ENCODE results near the gene WNT11. TPM values are rescaled to one million over a fixed set of nuclear protein-coding genes. Genes with fewer than 3 reads are reported as not detected.

Gene WNT11
- total RNA-seq, 8 experiments from 2014 or later = 0.18 to 9.3 (median 3.0) TPM

DNA sequence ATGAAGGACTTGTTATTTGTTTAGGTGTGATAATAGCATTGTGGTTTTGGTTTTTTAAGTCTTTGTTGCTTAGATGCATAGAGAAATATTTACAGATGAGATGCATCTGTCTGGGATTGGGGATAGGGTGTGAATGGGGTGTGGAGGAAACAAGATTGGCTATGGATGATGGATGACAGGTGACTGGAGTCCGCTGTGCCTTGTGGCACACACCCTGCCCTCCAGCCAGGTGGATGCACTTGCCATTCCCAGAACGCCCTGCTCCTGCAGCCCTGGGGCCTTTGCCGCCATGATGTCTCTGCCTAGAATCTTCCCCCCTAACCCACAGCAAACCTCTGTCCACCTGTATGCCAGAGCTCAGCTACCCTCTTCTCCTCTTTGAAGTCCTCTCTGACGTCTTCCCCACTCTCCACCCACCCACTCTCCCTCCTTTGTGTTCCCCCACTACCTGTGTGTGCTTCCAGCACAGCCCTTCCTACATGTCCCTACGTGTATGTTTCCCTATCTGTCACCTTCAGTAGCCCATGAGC lies 54.7 kb downstream of the WNT11 start:
- in situ Hi-C loops (cut with MboI; ENCODE audit: low pct_unique_long_range_greater_than_20kb in 2 of 9, low sequenced_read_pairs in 9 of 9, unreplicated experiment in 9 of 9) = loop anchor here in 1 of 9 experiments (25.0 kb wide), 1 partner anchor 239 kb away; no protein-coding TSS in a partner anchor
- Histone ChIP-seq H3K4me1 (replicated peaks in 1 of 2) (peaks cover 0 to 13% of the 10 kb centered on the region in 2 donors), H3K4me3 (no peak overlapping the region), H3K27ac (no peak overlapping the region)
- 43 to 100% (median 74%) methylated on average over 1 to 5 of the region's 5 CpGs; no CpG with 5 or more reads in 4 of the 10 experiments for WGBS, 10 experiments
- peak in 4 of 8 experiments; percentile 16 to 38 (median 24) for ATAC-seq (replicated peaks in 6 of 8)

DNA sequence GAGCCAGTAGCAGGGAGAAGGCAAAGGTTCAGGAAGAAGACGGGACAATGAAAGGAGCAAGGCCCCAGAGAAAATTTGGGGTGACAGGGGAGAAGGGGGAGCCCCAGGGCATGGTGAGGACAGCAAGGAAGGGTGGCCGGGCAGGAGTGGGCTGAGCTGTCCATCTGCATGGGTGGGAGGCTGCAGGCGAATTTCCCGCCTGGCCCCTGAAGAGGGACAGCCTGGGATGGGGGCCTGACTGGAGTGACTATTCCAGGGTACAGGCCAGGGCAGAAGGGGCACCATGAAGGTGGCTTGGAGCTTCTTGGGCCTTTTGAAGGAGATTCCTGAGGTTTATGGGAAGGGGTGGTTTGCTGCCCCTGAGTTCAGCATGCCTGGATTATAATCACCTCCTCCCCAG lies 56.2 kb downstream of the WNT11 start:
- WGBS, 10 experiments = 80 to 100% (median 89%) methylated on average over 1 to 4 of the region's 4 CpGs; no CpG with 5 or more reads in 4 of the 10 experiments
- in situ Hi-C loops (cut with MboI; ENCODE audit: low pct_unique_long_range_greater_than_20kb in 2 of 9, low sequenced_read_pairs in 9 of 9, unreplicated experiment in 9 of 9) = loop anchor here in 1 of 9 experiments (25.0 kb wide), 1 partner anchor 238 kb away; no protein-coding TSS in a partner anchor
- peaks cover 0 to 13% of the 10 kb centered on the region in 2 donors for H3K4me1 ChIP-seq (replicated peaks in 1 of 2)
- no peak overlapping the region for H3K4me3 ChIP-seq
- no peak for ATAC-seq (replicated peaks in 6 of 8)
- H3K27ac ChIP-seq = no peak overlapping the region

- Histone ChIP-seq H3K4me1 (replicated peaks in 1 of 2) (peaks cover 0 to 13% of the 10 kb centered on the region in 2 donors), H3K27ac (no peak overlapping the region), H3K4me3 (no peak overlapping the region)
- in situ Hi-C loops (cut with MboI; ENCODE audit: low pct_unique_long_range_greater_than_20kb in 2 of 9, low sequenced_read_pairs in 9 of 9, unreplicated experiment in 9 of 9) = loop anchor here in 2 of 9 experiments (25.0 kb wide), 2 partner anchors 237 to 262 kb away; no protein-coding TSS in a partner anchor
- WGBS, 10 experiments = 86 to 100% (median 100%) methylated on average over 1 to 3 of the region's 6 CpGs; no CpG with 5 or more reads in 3 of the 10 experiments
- no peak for ATAC-seq (replicated peaks in 6 of 8)
Measured at GRCh38 chr11:76149713-76150112, 56.6 kb downstream of the WNT11 start.

DNA sequence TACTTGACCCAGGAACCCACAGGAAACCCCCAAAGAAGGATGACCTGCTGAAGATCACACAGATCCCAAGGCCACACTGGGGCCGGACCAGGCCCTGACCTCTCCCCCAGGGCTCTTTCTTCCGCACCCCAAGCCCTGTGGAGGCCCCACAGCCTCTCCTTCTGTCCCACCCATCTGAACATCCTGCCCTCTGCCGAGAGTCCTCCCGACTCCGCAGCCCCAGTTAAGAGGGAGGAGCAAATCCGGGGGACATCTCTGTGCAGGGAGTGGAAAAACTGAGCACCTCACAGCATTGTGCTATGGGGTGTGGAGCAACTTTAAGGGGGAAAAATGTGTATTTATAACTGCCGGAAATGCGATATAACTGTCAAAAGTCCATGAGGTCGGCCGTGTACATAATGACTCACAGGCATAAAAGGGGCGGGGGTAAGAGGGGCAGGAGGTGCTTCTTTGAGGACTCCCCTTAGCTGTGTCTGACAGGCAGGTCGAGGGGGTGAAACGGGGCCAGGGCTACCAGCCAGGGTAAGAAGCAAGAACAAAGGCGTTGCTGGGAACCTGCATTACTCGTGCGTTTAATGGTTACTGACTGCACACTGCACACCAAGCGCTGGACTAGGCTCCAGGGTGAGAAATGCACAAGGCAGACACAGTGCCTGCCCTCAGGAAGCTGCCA lies 57.2 kb downstream of the WNT11 start:
- Histone ChIP-seq H3K4me1 (replicated peaks in 1 of 2) (peaks cover 0 to 13% of the 10 kb centered on the region in 2 donors), H3K27ac (no peak overlapping the region), H3K4me3 (no peak overlapping the region)
- in situ Hi-C loops (cut with MboI; ENCODE audit: low pct_unique_long_range_greater_than_20kb in 2 of 9, low sequenced_read_pairs in 9 of 9, unreplicated experiment in 9 of 9) = loop anchor here in 1 of 9 experiments (25.0 kb wide), 1 partner anchor 262 kb away; no protein-coding TSS in a partner anchor
- WGBS, 10 experiments = 63 to 90% (median 80%) methylated on average over 1 to 12 of the region's 17 CpGs; no CpG with 5 or more reads in 3 of the 10 experiments
- peak in 3 of 8 experiments; percentile 12 to 48 (median 25) for ATAC-seq (replicated peaks in 6 of 8)

DNA sequence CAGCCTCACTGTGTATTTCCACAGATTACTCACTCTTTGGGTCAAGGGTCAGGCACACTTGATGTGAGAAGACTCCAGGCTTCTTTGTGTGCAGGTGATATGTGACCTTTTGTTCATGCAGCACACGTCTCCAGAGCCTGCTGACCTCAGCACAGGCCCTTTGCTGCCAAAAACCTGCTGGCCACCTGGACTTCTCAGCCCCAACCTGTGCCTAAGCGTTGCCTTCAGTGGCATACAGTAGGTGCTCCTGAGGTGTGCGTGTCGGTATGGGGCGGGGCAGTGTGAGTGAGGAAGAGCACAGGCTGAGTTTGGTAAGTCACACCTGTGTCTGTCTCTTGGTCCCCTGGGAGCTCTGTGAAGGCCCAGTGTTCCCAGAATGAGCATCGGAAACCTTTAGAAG lies 58.1 kb downstream of the WNT11 start:
- Histone ChIP-seq H3K4me1 (replicated peaks in 1 of 2) (peaks cover 0 to 13% of the 10 kb centered on the region in 2 donors), H3K27ac (no peak overlapping the region), H3K4me3 (no peak overlapping the region)
- WGBS, 10 experiments = 70 to 100% methylated on average over 2 to 3 of the region's 6 CpGs; no CpG with 5 or more reads in 8 of the 10 experiments
- in situ Hi-C loops (cut with MboI; ENCODE audit: low pct_unique_long_range_greater_than_20kb in 2 of 9, low sequenced_read_pairs in 9 of 9, unreplicated experiment in 9 of 9) = loop anchor here in 1 of 9 experiments (25.0 kb wide), 1 partner anchor 261 kb away; no protein-coding TSS in a partner anchor
- ATAC-seq (replicated peaks in 6 of 8) = no peak

DNA sequence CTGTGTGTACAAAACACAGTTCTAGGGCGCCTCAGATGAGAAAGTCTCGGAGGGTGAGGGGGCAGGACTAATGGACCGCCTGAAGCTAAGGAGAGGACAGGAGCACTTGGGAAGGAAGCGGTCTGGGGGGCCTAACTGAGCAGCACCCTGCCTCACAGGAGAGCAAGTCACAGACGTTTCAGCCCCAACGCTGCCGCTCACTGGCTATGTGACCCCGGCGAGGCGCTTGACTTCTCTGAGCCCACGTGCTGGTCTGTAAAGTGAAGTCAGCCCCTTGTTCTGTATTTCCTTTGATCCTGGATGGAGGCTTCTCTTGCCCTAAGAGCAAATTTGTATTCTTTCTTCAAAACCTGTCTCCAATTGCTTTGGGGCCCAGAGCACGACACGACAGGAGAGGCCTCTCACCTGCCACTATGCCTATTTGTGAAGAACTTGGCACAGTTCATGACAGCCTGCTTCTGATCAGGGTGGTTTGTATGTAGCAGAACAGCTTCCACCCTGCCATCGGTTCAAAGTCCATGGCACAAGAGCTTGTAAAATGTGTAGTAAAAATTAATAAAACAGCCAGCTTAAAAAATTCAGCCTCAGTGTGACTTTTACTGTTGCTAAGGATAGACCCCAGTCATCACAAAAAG lies 59.1 kb downstream of the WNT11 start:
- no peak for ATAC-seq (replicated peaks in 6 of 8)

GRCh38 chr11:76143274-76143673 lies 63.0 kb downstream of the WNT11 start:
- WGBS, 10 experiments = 82 to 100% (median 93%) methylated on average over 1 to 5 of the region's 11 CpGs; no CpG with 5 or more reads in 6 of the 10 experiments
- Histone ChIP-seq H3K4me1 (replicated peaks in 1 of 2) (no peaks in the 10 kb centered on the region), H3K27ac (no peak overlapping the region), H3K4me3 (no peak overlapping the region)
- no peak for ATAC-seq (replicated peaks in 6 of 8)
- in situ Hi-C loops (cut with MboI; ENCODE audit: low pct_unique_long_range_greater_than_20kb in 2 of 9, low sequenced_read_pairs in 9 of 9, unreplicated experiment in 9 of 9) = loop anchor here in 1 of 9 experiments (25.0 kb wide), 1 partner anchor 256 kb away; no protein-coding TSS in a partner anchor

More for the DNA sequence above, 59.1 kb downstream of the WNT11 start:
- 33 to 100% (median 90%) methylated on average over 1 to 7 of the region's 14 CpGs for WGBS, 10 experiments
- in situ Hi-C loops (cut with MboI; ENCODE audit: low pct_unique_long_range_greater_than_20kb in 2 of 9, low sequenced_read_pairs in 9 of 9, unreplicated experiment in 9 of 9) = loop anchor here in 1 of 9 experiments (25.0 kb wide), 1 partner anchor 260 kb away; no protein-coding TSS in a partner anchor
- peaks cover 0 to 13% of the 10 kb centered on the region in 2 donors for H3K4me1 ChIP-seq (replicated peaks in 1 of 2)
- H3K4me3 ChIP-seq = no peak overlapping the region
- no peak overlapping the region for H3K27ac ChIP-seq

DNA sequence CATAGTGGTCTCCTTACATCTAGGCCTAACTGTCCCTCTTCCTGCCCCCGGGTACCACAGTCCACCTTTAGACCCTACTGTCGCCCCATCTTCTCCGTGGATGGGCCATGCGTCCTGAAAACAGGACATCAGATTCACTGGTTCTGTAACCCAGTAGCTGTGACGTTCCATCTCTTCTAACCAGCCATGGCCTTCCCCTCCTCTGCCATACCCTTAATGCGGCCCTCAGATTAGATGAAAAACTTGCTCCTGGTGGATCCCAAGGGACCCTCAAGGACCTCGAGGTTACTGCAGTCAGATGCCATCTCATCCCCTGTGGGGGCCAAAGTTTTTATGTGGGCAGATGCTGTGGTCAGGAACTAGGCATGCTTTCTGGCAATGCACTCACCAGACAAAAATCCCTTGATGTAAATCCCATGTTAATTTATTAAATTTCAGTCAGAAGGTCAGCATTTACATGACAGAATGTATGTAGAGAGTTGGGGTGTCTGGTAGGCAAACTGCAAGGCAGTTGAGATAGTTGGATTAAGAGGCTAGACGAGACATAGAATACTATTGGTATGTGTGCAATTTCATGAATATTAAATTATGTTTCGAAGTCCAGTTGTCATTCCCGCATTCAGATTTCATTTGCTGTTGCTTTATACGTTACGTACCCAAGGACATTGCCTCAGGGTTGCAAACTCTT lies 64.3 kb downstream of the WNT11 start:
- in situ Hi-C loops (cut with MboI; ENCODE audit: low pct_unique_long_range_greater_than_20kb in 2 of 9, low sequenced_read_pairs in 9 of 9, unreplicated experiment in 9 of 9) = loop anchor here in 1 of 9 experiments (25.0 kb wide), 1 partner anchor 255 kb away; no protein-coding TSS in a partner anchor
- peak in 3 of 8 experiments; percentile 48 to 84 (median 55) for ATAC-seq (replicated peaks in 6 of 8)
- Histone ChIP-seq H3K27ac (no peak overlapping the region), H3K4me3 (no peak overlapping the region), H3K4me1 (replicated peaks in 1 of 2) (no peaks in the 10 kb centered on the region)
- 24 to 94% (median 72%) methylated on average over 1 to 10 of the region's 12 CpGs; no CpG with 5 or more reads in 1 of the 10 experiments for WGBS, 10 experiments

- no peak for ATAC-seq (replicated peaks in 6 of 8)
- Histone ChIP-seq H3K27ac (no peak overlapping the region), H3K4me3 (no peak overlapping the region), H3K4me1 (replicated peaks in 1 of 2) (no peaks in the 10 kb centered on the region)
- WGBS, 10 experiments = 61 to 100% (median 96%) methylated on average over 1 to 15 of the region's 22 CpGs
- in situ Hi-C loops (cut with MboI; ENCODE audit: low pct_unique_long_range_greater_than_20kb in 2 of 9, low sequenced_read_pairs in 9 of 9, unreplicated experiment in 9 of 9) = loop anchor here in 1 of 9 experiments (25.0 kb wide), 1 partner anchor 254 kb away; no protein-coding TSS in a partner anchor
Measured at GRCh38 chr11:76140912-76141574, 65.3 kb downstream of the WNT11 start.

- ATAC-seq (replicated peaks in 6 of 8) = peak in 3 of 8 experiments; percentile 51 to 69 (median 60)
- in situ Hi-C loops (cut with MboI; ENCODE audit: low pct_unique_long_range_greater_than_20kb in 2 of 9, low sequenced_read_pairs in 9 of 9, unreplicated experiment in 9 of 9) = loop anchor here in 1 of 9 experiments (25.0 kb wide), 1 partner anchor 252 kb away; no protein-coding TSS in a partner anchor
- H3K4me1 ChIP-seq (replicated peaks in 1 of 2) = no peaks in the 10 kb centered on the region
Measured at GRCh38 chr11:76139314-76139713, 67.0 kb downstream of the WNT11 start.

More at GRCh38 chr11:76139314-76139713, 67.0 kb downstream of the WNT11 start:
- Histone ChIP-seq H3K27ac (no peak overlapping the region), H3K4me3 (no peak overlapping the region)
- WGBS, 10 experiments = 0 to 100% (median 87%) methylated on average over 1 to 2 of the region's 2 CpGs; no CpG with 5 or more reads in 2 of the 10 experiments
